Measurements from ENCODE around the gene SLC16A7.

DNA sequence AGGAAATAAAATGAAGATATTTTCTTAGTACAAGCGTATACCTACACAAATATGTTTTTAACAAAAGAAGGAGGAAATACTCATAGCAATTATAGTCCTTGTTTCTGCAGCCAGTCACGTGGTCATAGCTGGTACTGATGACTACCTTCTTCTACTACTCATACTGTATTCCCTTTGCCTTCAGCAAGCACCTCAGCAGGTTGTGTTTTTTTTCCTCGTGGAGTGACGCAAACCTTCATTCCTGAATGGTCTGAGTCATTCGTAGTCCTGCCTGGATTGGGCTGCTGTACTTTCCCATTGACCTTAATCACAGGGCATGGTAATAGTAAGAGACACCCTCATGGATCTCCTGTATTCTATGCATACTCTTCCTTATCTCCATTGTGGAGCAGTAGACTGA lies 25.7 kb upstream of the SLC16A7 start:
- TF ChIP-seq, protein P1, sequence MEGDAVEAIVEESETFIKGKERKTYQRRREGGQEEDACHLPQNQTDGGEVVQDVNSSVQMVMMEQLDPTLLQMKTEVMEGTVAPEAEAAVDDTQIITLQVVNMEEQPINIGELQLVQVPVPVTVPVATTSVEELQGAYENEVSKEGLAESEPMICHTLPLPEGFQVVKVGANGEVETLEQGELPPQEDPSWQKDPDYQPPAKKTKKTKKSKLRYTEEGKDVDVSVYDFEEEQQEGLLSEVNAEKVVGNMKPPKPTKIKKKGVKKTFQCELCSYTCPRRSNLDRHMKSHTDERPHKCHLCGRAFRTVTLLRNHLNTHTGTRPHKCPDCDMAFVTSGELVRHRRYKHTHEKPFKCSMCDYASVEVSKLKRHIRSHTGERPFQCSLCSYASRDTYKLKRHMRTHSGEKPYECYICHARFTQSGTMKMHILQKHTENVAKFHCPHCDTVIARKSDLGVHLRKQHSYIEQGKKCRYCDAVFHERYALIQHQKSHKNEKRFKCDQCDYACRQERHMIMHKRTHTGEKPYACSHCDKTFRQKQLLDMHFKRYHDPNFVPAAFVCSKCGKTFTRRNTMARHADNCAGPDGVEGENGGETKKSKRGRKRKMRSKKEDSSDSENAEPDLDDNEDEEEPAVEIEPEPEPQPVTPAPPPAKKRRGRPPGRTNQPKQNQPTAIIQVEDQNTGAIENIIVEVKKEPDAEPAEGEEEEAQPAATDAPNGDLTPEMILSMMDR (IDR thresholded peaks at IDR 0.05 in 8 of 11, conservative IDR thresholded peaks at IDR 0.05 in 3 of 11), result no peak
- no peak for TF ChIP-seq POLR2A (IDR thresholded peaks at IDR 0.05)
- TF ChIP-seq POLR2AphosphoS5 (IDR thresholded peaks at IDR 0.05), result no peak
